K562 (cell line): ENCODE measurements around the gene CCDC9. TPM values are rescaled to one million over a fixed set of nuclear protein-coding genes. Genes with fewer than 3 reads are reported as not detected.

Source experiments
- ADNP ChIP-seq: fragments of 200-800 bp; sonication (Bioruptor generic); IDR thresholded peaks from 2 replicates; pipeline ENCODE4 v1.6.1; 2016; ENCODE audit warnings: missing genetic modification characterization, missing compliant biosample characterization
- ARHGAP35 ChIP-seq: fragments of 450-650 bp; IDR thresholded peaks from 2 replicates; pipeline ENCODE4 v1.6.1; 2018; ENCODE audit not compliant: partially characterized antibody
- ARNT ChIP-seq, 2 experiments: fragments of 450-650 bp; IDR thresholded peaks; 2 replicates each; pipeline ENCODE4 v1.6.1; 2016; ENCODE audit warnings: mild to moderate bottlenecking in 1 of 2
- BHLHE40 ChIP-seq: IDR thresholded peaks from 2 replicates; pipeline ENCODE4 v1.6.1; 2011; ENCODE audit warnings: low read length, improper control_type of control experiment
- CBFA2T2 ChIP-seq: fragments of 450-650 bp; conservative IDR thresholded peaks from 2 replicates; pipeline ENCODE4 v1.6.1; 2017; ENCODE audit warnings: mild to moderate bottlenecking
- COPS2 ChIP-seq: fragments of 450-650 bp; conservative IDR thresholded peaks from 2 replicates; pipeline ENCODE4 v1.6.1; 2016; ENCODE audit warnings: mild to moderate bottlenecking, moderate library complexity
- CREBBP ChIP-seq: IDR thresholded peaks from one replicate; pipeline ENCODE4 v1.6.1; 2012; ENCODE audit warnings: low read depth, mild to moderate bottlenecking, control low read depth, inconsistent platforms, low read length
- CSDE1 ChIP-seq, 2 experiments: fragments of 450-650 bp; IDR thresholded peaks; 2 replicates each; pipeline ENCODE4 v1.6.1; 2016; ENCODE audit warnings: mild to moderate bottlenecking in 1 of 2
- E2F1 ChIP-seq: sonication (generic); formaldehyde crosslinking; IDR thresholded peaks from 2 replicates; pipeline ENCODE4 v1.8.1; 2023; ENCODE audit warnings: mild to moderate bottlenecking, missing genetic modification reagents, moderate library complexity
- GABPA ChIP-seq: fragments of 200-800 bp; sonication (Bioruptor generic); conservative IDR thresholded peaks from 2 replicates; pipeline ENCODE4 v1.6.1; 2016; ENCODE audit warnings: low read depth, missing genetic modification characterization, missing compliant biosample characterization
- HNRNPUL1 ChIP-seq: fragments of 200-400 bp; formaldehyde crosslinking; IDR thresholded peaks from 2 replicates; pipeline ENCODE4 v1.6.1; 2017; ENCODE audit warnings: low read length
- KDM2B ChIP-seq: fragments of 250-450 bp; sonication (Bioruptor Pico); IDR thresholded peaks from 2 replicates; pipeline ENCODE4 v1.8.0; 2021; ENCODE audit warnings: mild to moderate bottlenecking, moderate library complexity
- MCM5 ChIP-seq: fragments of 450-650 bp; IDR thresholded peaks from 2 replicates; pipeline ENCODE4 v1.6.1; 2016; ENCODE audit warnings: low read depth
- NEUROD1 ChIP-seq: fragments of 150-350 bp; IDR thresholded peaks from 2 replicates; pipeline ENCODE4 v1.6.1; 2014; ENCODE audit warnings: borderline replicate concordance, low read length, low read depth; ENCODE audit not compliant: partially characterized antibody
- OTX1 ChIP-seq: fragments of 450-650 bp; formaldehyde crosslinking; IDR thresholded peaks from 2 replicates; pipeline ENCODE4 v1.4.0; 2022; ENCODE audit warnings: mild to moderate bottlenecking
- POLR2A ChIP-seq: fragments of 450-650 bp; conservative IDR thresholded peaks from 2 replicates; pipeline ENCODE4 v1.6.1; 2016
- POLR2G ChIP-seq: fragments of 200-400 bp; formaldehyde crosslinking; IDR thresholded peaks from 2 replicates; pipeline ENCODE4 v1.6.1; 2017; ENCODE audit warnings: low read depth, mild to moderate bottlenecking, antibody characterized with exemption, low read length, moderate library complexity
- PPARD ChIP-seq: fragments of 250-450 bp; sonication (Bioruptor Pico); IDR thresholded peaks from 2 replicates; pipeline ENCODE4 v1.8.0; 2022; ENCODE audit warnings: inconsistent platforms, mild to moderate bottlenecking, moderate library complexity
- PTRF ChIP-seq: fragments of 450-650 bp; IDR thresholded peaks from 2 replicates; pipeline ENCODE4 v1.6.1; 2016; ENCODE audit warnings: mild to moderate bottlenecking, missing genetic modification characterization, missing compliant biosample characterization
- PURB ChIP-seq: sonication (generic); formaldehyde crosslinking; IDR thresholded peaks from 2 replicates; pipeline ENCODE4 v1.9.0; 2021; ENCODE audit warnings: low read depth, mild to moderate bottlenecking, missing genetic modification reagents
- RBM34 ChIP-seq: fragments of 200-400 bp; formaldehyde crosslinking; IDR thresholded peaks from 2 replicates; pipeline ENCODE4 v1.6.1; 2018; ENCODE audit warnings: low read length, borderline replicate concordance; ENCODE audit not compliant: insufficient read depth
- SMC3 ChIP-seq: conservative IDR thresholded peaks from 2 replicates; pipeline ENCODE4 v1.6.1; 2011; ENCODE audit warnings: low read depth, low read length, improper control_type of control experiment; ENCODE audit not compliant: insufficient read depth
- STAG1 ChIP-seq: sonication (generic); formaldehyde crosslinking; IDR thresholded peaks from 2 replicates; pipeline ENCODE4 v1.5.0; 2020; ENCODE audit warnings: missing genetic modification reagents, borderline replicate concordance
- TAL1 ChIP-seq: fragments of 450-650 bp; IDR thresholded peaks from 2 replicates; pipeline ENCODE4 v1.6.1; 2016; ENCODE audit warnings: mild to moderate bottlenecking
- U2AF2 ChIP-seq: fragments of 200-400 bp; formaldehyde crosslinking; optimal IDR thresholded peaks from 2 replicates; pipeline ENCODE3; 2017; ENCODE audit warnings: low read depth, mild to moderate bottlenecking, low read length
- ZBTB34 ChIP-seq: fragments of 250-450 bp; sonication (Bioruptor Pico); IDR thresholded peaks from 2 replicates; pipeline ENCODE4 v1.8.0; 2021; ENCODE audit warnings: mild to moderate bottlenecking, moderate library complexity
- ZFP36 ChIP-seq: fragments of 150-350 bp; IDR thresholded peaks from 2 replicates; pipeline ENCODE4 v1.6.1; 2018; ENCODE audit warnings: low read length, low read depth; ENCODE audit not compliant: partially characterized antibody
- ZNF24 ChIP-seq: fragments of 450-650 bp; IDR thresholded peaks from 2 replicates; pipeline ENCODE4 v1.6.1; 2016
- ZNF274 ChIP-seq: IDR thresholded peaks from 2 replicates; pipeline ENCODE4 v1.6.1; 2011; ENCODE audit warnings: low read depth, mild to moderate bottlenecking, low read length, moderate library complexity, borderline replicate concordance
- ZNF444 ChIP-seq: fragments of 250-450 bp; sonication (Bioruptor Pico); IDR thresholded peaks from 2 replicates; pipeline ENCODE4 v1.4.0; 2020; ENCODE audit warnings: mild to moderate bottlenecking, moderate library complexity
- polyA plus RNA-seq, 8 experiments: library from polyadenylated mRNA; depleted of rRNA in 4 of 8; stranded (reverse) in 5 of 8; unstranded in 3 of 8; fragments of >200 nt; fragmentation: Nextera tagmentation in 2 of 8; fragmentation: Illumina TruSeq in 1 of 8; extraction: Ambion mirVana in 2 of 8; extraction: Trizol in 1 of 8; gene quantifications; 2 replicates each; pipeline versions ENCODE4 v1.2.1 to v1.2.3, GENCODE V29; 2011 to 2014; ENCODE audit warnings: inconsistent platforms in 1 of 8, missing spikeins in 1 of 8
- total RNA-seq, 7 experiments: library from RNA; depleted of rRNA in 6 of 7; stranded (reverse); fragments of >200 nt in 6 of 7; fragmentation: Illumina TruSeq in 2 of 7; extraction: Trizol in 2 of 7; gene quantifications; 2 replicates each; pipeline versions ENCODE4 v1.2.1 to v1.2.3, GENCODE V29; 2011 to 2021; ENCODE audit warnings: low replicate concordance in 1 of 7

The CCDC9 gene
- total and polyA plus RNA-seq, 9 of the 15 experiments (the other 6 are each of a cell fraction or from before 2014, with no cell fraction given) = 0.23 to 38.6 (median 8.4) TPM

GRCh38 chr19:47247308-47247990 lies 8.9 kb upstream of the CCDC9 start (continued):
- no peak for TF ChIP-seq ZBTB34 (CRISPR knock-in tag)
- peak; percentile 38; the same call in 1 of the 2 replicates for TF ChIP-seq BHLHE40
- no peak for TF ChIP-seq ZFP36
- TF ChIP-seq OTX1 (CRISPR knock-in tag) = no peak
- TF ChIP-seq HNRNPUL1 = no peak
- TF ChIP-seq E2F1 = no peak
- TF ChIP-seq PTRF (tag) = no peak
- TF ChIP-seq COPS2 = no peak
- peak; percentile 64 for TF ChIP-seq SMC3
- no peak for TF ChIP-seq NEUROD1
- TF ChIP-seq TAL1 = no peak; the same call in 1 of the 2 replicates
- TF ChIP-seq RBM34 = no peak
- TF ChIP-seq ZNF24 = peak; percentile 48; the same call in 1 of the 2 replicates
- TF ChIP-seq ADNP (tag) = peak; percentile 95
- TF ChIP-seq PURB (CRISPR knock-in tag) = no peak
- no peak for TF ChIP-seq ZNF444
- no peak for TF ChIP-seq CSDE1 (IDR thresholded peaks at IDR 0.05)
- no peak for TF ChIP-seq POLR2G
- TF ChIP-seq ARHGAP35 = no peak
- TF ChIP-seq CBFA2T2 = no peak
- TF ChIP-seq PPARD = no peak
- no peak for TF ChIP-seq MCM5
- peak in 1 of 2 experiments; percentile 47; a peak in 1 of 4 replicates for TF ChIP-seq ARNT (IDR thresholded peaks at IDR 0.05)
- TF ChIP-seq CREBBP = no peak
- TF ChIP-seq U2AF2 = no peak
- TF ChIP-seq ZNF274 = no peak
- TF ChIP-seq POLR2A = no peak
- TF ChIP-seq KDM2B (CRISPR knock-in tag) = no peak
- TF ChIP-seq STAG1 (CRISPR knock-in tag) = no peak
- no peak for TF ChIP-seq GABPA (tag)
